ENCODE results near the gene ZDHHC14. TPM values are rescaled to one million over a fixed set of nuclear protein-coding genes. Genes with fewer than 3 reads are reported as not detected.

The ZDHHC14 gene
- total and polyA plus RNA-seq, 2 of the 8 experiments (the other 6 are each of a cell fraction or from before 2014, with no cell fraction given) = 2.9 to 5.3 TPM

DNA sequence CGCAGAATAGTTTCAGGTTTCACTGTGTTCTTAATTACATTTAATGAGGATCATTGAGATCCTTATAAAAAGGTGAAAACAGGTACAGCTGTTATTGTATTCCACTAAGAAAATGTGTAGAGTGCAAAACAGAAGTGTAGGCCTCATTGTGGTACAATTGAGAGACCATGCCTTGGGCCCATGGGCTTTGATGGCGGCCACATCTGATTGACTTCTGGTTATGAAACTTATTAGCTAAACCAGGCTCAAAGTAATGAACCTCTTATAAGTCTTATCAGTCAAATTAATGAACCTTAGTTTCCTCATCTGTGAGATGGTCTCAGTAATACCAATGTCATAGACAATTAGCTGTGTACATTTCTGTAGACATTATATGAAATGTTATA lies 148.7 kb downstream of the ZDHHC14 start (continued):
- TF ChIP-seq, protein P1, sequence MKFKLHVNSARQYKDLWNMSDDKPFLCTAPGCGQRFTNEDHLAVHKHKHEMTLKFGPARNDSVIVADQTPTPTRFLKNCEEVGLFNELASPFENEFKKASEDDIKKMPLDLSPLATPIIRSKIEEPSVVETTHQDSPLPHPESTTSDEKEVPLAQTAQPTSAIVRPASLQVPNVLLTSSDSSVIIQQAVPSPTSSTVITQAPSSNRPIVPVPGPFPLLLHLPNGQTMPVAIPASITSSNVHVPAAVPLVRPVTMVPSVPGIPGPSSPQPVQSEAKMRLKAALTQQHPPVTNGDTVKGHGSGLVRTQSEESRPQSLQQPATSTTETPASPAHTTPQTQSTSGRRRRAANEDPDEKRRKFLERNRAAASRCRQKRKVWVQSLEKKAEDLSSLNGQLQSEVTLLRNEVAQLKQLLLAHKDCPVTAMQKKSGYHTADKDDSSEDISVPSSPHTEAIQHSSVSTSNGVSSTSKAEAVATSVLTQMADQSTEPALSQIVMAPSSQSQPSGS (IDR thresholded peaks at IDR 0.05; ENCODE audit: low read length) = no peak
- TF ChIP-seq KDM5A (IDR thresholded peaks at IDR 0.05; ENCODE audit: low read length) (no peak), SIN3A (conservative IDR thresholded peaks at IDR 0.05 in 1 of 2, IDR thresholded peaks at IDR 0.05 in 1 of 2; ENCODE audit: low read depth in 1 of 2, low read length in 2 of 2) (no peak), JUND (IDR thresholded peaks at IDR 0.05; ENCODE audit: low read length) (no peak), CHD7 (IDR thresholded peaks at IDR 0.05; ENCODE audit: insufficient replicate concordance, low read length) (no peak), POLR2A (IDR thresholded peaks at IDR 0.05; ENCODE audit: control extremely low read depth in 1 of 2, low read depth in 2 of 2, low read length in 2 of 2) (no peak), TEAD4 (IDR thresholded peaks at IDR 0.05; ENCODE audit: low read depth, low read length) (no peak), SP2 (IDR thresholded peaks at IDR 0.05; ENCODE audit: low read length) (no peak)
